HG03558 (cell line): ENCODE measurements around the gene SLIT3.
"Not testable (repeated sequence)": the region's sequence is repeated elsewhere in the genome, so short reads cannot be mapped to it uniquely, and the experiment has no call there.

Source experiments
- ATAC-seq: cut with Tn5 transposase; IDR thresholded peaks from one replicate; pipeline ENCODE4 v1.9.1; 2021; ENCODE audit warnings: moderate number of reproducible peaks; ENCODE audit not compliant: unreplicated experiment; ENCODE audit errors: extremely low read depth

SLIT3 gene

DNA sequence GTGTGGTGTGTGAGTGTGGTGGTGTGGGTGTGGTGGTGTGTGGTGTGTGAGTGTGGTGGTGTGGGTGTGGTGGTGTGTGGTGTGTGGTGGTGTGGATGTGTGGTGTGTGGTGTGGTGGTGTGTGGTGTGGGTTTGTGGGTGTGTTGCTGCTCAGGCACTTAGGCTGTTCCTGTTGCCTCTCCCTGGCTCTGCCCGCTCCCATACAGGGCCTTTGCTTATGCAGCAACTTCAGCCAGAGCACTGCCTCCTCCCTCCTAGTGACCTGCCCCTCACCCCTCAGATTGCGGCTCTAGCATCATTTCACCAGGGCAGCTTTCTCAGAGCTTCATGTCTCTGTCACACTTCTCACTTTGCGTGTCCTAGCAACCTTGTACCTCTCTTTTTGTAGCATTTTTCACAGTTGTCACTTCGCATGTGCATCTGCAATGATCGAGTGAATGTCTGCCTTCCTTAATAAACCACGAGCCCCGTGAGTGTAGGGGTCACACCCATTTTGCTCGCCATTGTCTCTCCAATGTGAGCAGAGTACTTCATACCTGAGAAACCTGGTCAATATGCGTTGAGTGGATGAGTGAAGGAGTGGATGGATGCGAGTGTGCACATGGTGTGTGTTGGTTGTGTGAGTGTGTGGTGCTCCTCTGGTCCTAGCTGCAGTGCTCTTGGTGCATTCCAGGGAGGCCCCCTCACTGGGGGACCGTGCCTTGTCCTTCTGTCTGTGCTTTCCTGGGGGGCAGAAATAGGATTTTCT lies 553.9 kb downstream of the SLIT3 start:
- no peak for ATAC-seq

- not testable (repeated sequence) for ATAC-seq
Measured at GRCh38 chr5:168746126-168746892, 554.6 kb downstream of the SLIT3 start.

GRCh38 chr5:168743617-168744016 lies 557.3 kb downstream of the SLIT3 start:
- ATAC-seq: no peak

GRCh38 chr5:168742311-168742710 lies 558.6 kb downstream of the SLIT3 start:
- not testable (repeated sequence) for ATAC-seq

GRCh38 chr5:168740811-168741213 lies 560.1 kb downstream of the SLIT3 start:
- no peak for ATAC-seq

DNA sequence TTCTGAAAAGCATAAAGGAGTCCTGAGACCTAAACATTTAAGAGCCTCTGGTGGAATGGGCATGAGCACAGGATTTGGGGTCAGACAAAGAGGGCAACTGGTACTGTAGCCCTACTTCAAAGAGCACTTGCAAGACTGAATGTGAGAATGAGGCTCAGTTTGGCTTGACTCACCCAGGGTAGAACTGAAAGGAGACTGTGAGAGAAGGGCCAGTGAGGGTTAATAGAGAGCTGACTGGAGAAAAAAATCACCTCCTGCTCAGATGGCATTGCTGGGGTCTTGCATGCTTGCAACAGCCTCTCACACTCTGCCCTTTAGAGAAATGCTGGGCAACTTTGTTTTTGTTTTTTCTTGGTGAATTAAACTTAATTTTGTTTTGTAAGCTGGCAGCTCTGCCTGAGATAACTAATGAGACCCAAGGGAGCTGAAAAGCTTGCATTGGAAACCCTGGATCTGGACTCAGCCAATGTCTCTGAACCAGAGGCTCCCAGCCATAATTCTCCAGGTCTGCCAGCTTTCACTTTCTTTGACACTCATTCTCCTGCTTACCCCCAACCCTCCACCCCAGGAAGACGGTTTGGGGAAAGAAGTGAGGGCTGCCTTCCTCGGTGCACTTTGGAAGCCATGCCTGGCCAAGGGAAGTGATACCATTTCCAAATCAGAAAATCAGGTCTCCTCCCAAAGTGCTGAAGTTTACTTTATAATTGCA lies 560.7 kb downstream of the SLIT3 start:
- ATAC-seq: no peak

DNA sequence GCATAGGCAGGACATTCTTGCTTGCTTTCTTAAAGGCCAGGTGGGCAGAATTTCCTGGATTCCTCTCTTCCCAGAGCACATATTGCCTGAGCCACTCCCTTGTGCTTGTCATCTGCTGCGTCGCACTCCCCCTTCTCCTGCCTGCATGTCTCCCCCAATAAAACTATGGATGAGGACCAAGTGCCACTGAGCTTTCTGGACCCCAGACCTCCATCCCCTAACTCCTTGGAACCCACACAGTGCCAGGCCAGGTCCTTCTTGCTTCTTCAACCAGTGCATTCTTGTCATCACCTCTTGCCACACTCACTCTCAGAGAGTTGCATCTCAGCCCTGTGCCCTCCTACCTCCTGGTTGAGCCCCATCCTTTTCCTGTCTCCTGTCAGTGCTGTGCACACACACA lies 563.9 kb downstream of the SLIT3 start:
- no peak for ATAC-seq

- no peak for ATAC-seq
Measured at GRCh38 chr5:168736281-168736831, 564.6 kb downstream of the SLIT3 start.

DNA sequence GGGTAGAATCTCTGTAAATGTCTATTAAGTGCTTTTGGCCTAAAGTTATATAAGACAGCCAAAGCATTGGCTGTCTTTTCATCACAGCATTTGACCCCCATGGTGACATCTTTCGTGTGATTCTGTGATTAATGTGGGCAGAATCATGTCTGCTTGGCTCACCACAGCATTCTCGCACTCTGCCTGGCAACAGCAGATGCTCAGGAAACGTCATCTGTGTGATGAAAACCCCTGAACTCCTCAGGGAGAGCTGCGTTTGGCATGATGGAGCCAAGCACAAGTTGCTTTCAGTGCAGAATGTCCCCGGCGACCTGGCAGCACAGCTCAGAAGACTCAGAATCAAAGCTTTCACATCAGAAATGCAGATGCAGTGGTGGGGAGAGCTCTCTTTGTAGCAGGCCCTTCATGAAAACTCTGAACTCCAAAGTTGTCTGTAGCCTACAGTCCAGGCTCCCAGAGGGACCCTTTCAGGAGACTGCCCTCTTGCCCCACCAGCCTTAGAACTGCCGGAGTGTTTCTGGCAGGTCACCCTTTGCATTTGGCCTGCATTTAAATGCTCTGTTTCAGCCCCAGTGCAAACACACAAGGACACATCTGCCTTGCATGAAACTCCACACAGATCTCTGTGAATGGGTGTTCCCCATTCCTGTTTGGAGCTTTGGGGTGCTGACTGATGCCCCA lies 566.2 kb downstream of the SLIT3 start:
- no peak for ATAC-seq

- no peak for ATAC-seq
Measured at GRCh38 chr5:168734119-168734518, 566.8 kb downstream of the SLIT3 start.

GRCh38 chr5:168728546-168729211 lies 572.3 kb downstream of the SLIT3 start:
- no peak for ATAC-seq

DNA sequence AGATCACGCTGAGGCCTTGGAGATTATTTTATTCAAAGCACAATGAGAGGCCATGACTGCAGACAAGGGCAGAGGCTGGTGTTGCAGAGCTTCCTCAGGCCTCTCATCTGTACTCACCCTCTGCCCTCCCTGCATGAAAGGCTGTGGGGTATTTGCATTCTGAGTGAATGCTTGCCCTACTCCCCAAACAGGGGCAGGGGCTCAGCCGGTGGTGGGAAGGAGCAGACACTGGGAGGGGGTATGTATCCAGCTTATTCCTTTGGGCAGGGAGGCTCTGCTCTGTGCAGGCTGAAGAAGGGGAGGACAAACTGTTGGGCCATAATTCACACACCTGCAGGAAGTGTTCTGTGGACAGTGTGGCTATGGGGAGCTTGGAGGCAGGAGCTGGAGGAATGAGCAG lies 573.4 kb downstream of the SLIT3 start:
- ATAC-seq: no peak

DNA sequence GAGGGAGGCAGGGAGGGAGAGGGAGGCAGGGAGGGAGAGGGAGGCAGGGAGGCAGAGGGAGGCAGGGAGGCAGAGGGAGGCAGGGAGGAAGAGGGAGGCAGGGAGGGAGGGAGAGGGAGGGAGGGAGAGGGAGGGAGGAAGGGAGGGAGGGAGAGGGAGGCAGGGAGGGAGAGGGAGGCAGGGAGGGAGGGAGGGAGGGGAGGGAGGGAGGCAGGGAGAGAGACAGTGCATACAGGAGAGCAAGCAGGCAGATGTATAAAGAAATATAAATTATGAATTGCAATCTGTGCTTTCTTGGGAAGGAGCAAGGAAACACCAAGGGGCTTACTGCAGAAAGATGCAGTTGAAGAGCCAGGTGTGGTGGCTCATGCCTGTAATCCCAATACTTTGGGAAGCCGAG lies 574.6 kb downstream of the SLIT3 start:
- ATAC-seq: no peak

- ATAC-seq: no peak
Measured at GRCh38 chr5:168724227-168724626, 576.7 kb downstream of the SLIT3 start.

DNA sequence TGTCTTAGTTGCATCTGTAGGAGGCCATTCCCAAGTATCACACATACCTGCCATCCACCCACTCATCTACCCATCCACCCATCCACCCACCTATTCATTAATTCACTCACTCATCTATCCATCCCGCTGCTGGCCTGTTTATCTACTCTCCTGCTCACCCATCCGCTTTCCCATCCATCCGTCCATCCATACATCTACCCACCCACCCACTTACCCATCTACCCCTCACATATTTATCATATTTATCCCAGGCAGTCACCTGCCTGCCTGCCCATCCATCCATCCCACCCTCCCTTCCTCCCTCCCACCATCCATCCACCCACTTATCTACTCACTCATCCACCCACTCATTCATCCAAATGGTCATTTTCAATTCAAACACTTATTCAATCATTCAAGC lies 577.9 kb downstream of the SLIT3 start:
- no peak for ATAC-seq

DNA sequence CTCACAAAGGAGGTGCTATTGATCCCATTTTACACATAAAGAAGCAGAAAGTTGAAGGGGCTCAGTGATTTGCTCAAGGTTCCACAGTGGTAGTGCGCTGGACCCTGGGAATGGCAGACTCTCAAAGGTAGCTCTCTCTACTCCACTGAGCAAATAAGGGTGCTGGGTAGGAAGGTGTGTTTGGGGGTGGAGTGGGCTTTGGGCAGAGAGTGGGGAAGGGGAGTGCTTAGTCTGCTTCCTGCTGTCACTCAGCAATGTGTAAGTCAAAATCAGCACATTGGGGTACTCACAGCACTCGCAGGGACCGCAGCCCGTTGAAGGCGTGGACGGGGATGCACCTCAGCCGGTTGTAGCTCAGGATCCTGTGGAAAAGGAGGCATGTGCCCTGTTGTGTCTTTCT lies 579.0 kb downstream of the SLIT3 start:
- ATAC-seq: no peak

DNA sequence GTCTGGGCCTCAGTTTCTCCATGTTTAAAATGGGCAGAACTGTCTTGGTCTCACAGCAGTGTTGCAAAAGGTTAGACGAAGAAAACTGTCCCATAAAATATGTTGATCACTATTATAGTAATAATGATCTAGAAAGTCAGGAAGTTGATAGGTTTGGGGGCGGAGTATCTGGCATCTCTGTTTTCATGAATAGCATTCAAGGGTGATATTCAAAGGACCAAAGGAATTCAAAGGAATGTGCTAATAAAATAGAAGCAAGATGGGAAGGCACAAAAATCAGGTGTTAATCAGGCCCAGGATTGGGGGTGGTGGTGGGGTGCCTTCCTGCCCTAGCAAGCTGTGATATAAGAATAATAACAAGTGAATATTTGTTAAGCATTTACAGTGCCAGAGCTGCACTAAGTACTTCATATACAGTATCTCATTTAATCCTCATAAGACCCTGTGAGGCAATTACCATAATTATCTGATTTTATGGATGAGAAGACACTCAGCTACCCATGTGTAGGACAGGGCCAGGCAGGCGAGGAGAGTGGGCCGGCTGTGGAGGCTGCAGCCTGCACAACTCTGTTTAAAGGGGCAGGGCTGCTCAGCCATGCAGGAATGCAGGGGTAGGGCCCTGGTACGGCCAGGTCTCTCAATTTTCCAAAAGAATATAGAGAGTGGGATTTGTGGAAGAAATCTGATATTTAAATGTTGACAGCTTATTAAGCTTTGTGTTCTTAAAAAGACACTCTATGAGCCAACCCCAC lies 579.8 kb downstream of the SLIT3 start:
- ATAC-seq: no peak

- ATAC-seq: no peak
Measured at GRCh38 chr5:168720575-168720974, 580.4 kb downstream of the SLIT3 start.

- peak; percentile 59 for ATAC-seq
Measured at GRCh38 chr5:168714046-168714445, 586.9 kb downstream of the SLIT3 start.
